Activated CD8-positive, alpha-beta memory T cell treated with anti-CD3 and anti-CD28 coated beads for 1 hour (primary cell): ENCODE results near the gene MEGF10.

Experiments
- DNase-seq, 2 donors: peaks; one replicate each; pipeline ENCODE4 v3.0.0-alpha.2; 2020; ENCODE audit warnings: low read depth in 1 of 2; ENCODE audit errors: extremely low read depth in 1 of 2

Gene MEGF10

DNA sequence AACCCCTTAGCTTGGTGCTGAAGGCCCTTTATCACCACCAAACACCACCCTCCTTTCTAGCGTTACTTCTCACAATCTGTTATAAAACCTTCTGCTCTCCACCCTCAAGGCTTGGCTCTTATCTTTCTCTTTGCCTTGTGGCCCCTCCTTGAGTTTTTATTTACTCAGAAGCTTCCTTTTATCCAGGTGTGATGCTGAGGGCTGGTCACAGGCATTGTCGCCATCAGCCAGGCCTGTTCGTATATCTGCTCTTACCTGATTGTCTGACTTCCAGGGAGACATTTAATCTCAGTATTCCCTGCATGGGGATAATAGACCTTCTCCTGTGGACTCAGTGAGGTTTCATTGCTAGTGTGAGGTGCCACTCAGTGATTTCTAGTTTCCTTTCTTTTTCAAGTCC, 34.2 kb downstream of the MEGF10 start:
- DNase-seq, result no peak

DNA sequence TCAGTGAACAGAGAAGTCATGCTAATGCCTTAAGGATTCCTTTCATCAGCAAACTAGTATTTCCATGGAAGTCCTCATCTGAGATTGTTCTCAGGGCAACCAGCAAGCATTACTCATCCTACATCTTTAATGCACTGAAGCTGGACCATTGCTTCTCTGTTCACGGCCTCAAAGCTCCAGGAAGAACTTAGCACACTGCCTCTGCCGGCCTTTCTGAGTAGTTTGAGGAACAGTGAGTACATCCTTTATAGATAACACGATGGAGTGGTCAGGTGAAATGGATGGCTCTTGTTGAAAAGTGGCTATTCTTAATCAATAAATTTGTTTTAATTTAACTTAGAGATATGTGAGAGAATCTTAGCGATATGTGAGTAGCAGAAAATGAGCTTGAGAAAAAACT, 35.8 kb downstream of the MEGF10 start:
- no peak for DNase-seq

DNA sequence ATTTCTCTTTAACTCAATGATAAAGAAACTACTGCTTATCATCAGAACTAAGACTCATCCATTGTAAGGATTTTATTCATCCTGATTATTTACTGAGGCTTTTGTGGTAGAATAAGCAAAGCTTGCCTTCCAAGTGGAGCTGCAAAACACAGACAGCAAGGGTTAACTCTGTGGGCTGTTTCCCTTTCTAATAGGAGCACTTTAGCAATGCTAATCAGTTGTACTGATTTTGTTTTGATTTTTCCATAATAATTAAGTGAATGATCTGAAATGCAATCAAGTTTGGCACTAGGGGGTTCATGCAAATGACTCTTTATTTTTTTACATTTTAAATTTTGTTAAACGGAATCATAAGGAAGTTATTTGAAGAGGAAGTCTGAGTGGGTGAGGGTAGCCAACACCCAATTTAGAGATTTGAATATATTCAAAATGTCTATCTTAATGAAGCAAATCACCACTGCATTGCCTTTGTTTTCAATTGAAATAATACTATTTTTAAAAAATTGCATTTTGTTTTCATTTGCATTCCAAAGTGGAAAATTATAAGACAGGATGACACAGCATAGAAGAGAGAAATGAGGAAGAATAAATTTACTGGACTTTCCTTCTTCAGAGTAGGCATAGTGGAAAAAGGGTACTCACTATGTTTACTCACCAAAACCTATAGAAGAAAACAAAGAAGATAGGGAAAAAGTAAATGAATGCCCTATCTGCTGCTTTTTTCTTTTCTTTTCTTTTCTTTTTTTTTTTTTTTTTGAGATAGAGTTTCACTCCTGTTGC, 36.6 kb downstream of the MEGF10 start:
- DNase-seq, result no peak

DNA sequence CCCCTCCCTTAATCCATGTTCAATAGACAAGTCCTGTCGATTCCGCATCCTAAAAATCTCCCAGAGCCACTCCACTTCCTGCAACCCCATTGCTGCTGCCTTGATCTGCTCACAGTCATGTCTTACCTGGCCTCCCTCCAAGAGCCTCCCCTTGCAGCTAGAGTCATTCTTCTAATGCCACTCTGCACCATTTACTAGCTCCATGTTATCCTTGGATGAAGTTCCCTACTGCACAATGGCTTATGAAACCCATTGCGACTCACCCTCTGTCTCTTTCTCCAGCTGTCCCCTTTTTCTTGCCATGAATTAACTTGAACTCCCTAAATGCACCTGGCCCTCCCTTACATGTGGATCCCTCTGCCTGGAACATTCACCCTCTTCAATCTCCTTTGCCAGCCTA, 39.5 kb downstream of the MEGF10 start:
- DNase-seq, result no peak

DNA sequence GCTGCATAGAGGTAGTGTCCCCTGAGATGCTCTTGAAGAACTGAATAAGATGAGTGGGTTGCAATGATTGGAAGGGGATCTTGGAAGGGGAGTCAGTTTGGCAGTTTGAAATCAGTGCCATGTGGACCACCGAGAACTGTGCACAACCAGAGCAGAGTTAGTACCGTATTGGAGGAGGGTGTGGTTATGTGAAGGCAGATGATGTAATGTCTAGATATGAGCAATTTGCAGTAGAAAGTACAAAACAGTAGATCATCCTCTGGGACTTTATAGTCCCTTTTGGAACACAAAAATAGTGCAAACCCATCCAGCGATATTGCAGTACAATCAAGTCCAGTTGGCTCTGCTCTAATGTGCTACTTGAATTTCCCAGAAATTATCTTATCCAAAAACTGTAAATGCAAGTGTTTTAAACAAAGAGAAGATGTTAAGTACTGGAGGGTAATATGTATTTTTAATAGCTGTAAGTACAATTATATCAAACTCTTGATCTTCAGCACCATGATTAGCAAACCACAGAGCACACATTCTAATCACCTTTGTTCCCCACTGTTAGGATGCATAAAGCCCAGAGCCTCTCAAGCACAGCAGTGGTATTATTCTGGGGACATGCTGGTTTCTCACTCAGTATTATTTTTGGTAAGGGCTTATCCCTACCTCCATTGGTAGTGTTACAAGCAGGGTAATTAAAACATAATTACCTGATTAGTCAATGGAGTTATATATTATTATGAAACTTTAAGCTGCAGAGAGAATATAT, 41.5 kb downstream of the MEGF10 start:
- DNase-seq, result no peak

DNA sequence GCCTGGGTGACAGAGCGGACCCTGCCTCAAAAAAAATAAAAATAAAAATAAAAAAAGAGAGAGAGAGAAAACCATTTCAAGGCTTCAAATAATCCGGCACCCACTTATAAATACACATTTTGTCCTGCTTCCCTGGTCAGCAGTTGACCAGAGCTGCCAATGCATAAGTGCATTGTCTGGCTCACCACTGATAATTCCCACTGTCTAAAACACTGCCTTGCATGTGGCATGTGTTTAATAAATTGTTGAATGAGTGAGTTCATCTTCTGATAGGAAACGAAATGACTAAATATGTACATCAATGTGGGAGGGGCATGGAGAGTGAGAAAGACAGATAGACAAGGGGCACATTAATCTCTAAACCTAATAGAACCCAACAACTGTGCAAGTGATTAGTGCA, 42.9 kb downstream of the MEGF10 start:
- DNase-seq, result no peak

DNA sequence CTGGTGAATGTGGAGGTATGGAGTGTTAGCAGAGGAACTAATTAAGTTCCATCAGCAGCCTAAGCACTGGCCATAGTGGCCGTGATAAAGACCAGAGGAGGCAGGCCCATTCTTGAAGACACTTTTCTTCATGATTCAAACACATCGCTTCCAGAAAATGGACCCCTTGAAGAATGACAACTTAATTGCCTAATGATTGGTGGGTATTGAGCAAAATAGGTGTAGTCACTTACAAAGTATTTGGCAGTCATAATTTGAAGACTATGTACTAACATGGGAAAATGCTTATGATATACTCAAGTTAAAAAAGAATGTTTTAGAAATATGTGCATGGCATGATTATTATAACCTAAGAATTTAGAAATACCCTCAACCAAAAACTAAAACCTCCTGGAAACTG, 44.8 kb downstream of the MEGF10 start:
- DNase-seq, result no peak

DNA sequence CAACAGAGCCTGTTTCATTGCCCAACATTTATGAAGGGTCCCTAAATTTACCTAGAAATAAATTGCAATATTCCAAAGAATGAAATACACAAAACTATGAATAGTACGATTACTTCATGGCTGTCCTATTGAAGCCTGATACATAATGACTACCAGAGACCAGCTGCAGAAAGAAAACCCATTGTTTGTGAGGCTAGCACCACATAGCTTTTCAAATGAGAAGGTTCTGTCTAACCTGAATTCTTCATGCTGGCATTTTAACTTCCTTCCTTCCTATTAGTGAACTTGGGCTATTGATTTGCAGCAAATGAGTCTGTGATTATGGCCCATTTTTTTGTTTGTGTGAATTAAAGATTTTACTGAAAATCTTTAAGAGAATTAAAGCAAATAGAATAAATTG, 47.3 kb downstream of the MEGF10 start:
- no peak for DNase-seq

DNA sequence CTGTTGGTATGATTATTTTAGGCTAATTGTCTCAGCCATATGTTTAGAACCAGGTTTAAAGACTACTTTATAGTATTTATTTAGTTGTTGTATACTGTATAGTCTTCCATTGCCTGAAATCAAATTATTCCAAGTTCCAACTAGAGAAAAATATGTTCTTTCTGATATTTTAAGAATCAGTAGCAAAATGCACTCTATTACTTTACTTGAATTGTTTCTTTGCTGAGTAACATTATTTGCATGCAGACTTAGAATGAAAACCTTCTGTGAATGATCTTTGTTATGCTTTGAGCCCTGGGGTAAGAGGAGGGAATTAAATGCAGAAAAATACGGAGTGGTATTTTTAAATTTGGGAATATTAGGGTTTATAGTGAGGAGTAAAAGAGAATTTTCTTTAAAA, 47.9 kb downstream of the MEGF10 start:
- no peak for DNase-seq

DNA sequence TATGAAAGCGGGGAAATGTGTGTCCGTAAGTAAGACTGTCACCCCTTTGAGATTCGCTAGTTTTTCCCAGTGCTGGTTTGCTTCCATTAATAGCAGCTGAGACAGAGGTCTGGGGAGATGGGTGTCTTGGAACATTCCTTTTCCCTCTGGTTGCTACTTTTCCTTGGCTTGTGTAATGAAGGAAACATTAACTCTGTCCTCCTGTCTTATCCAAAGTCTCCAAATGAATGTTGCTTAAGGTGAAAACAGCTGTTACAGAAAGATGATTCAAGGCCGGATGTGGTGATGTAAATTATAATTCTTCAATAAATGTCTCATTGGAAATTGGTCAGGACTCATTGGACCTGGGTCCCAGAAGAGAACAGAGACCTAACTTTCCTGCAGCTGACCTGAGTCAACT, 50.0 kb downstream of the MEGF10 start:
- no peak for DNase-seq

DNA sequence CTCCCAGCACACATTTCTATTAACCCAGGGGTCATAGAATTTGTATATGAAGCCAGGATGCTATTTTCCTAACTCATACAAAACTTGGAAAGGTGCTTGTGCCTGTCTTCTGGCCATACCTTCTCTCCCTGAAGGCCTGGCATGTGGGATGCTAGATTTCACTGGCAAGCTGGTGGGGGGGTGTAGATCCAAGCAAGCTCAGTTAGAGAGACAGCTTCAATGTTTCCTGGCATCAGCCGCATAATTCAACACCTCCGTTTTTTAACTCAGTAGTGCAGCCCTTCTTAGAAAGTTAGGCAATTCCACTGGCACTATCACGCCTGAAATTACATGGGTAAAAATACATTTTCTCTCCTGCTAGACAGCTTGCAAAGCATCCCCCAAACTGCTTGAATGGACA, 51.8 kb downstream of the MEGF10 start:
- DNase-seq, result no peak

DNA sequence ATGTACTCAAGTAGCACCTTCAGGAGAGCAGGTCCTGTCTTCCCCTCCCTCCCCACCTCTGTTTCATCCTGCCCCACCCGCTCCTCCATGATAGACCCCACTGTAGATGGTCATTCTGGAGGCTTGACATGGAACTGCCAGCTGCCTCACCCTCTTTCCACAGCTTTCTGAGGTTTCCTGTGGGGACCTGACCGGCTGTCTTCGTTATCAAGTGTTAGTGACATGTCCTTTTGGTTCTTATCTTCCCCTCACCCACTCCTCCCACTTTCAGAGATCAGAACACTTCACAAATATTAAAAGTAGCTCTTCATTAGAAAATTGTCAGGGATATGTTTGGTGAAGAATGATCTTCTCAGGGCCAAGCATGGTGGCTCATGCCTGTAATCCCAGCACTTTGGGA, 52.7 kb downstream of the MEGF10 start:
- no peak for DNase-seq

DNA sequence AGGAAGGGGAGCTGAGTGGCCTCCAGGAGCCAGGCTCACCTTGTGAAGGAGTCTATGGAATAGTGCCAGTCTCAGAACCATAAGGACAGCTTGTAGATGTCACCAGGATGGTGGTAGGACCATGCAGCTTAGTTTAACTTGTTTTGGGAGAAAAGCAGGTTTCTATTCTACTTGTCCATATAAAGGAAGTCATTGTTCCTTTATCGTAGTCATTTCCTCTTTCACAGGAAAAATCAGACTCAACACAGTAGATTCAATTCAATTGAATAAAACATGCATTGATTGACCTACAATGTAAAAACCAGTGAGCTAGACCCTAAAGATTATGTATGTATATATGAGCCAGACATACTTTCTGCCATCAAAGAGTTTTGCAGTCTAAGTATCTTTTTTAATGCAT, 53.3 kb downstream of the MEGF10 start:
- no peak for DNase-seq

DNA sequence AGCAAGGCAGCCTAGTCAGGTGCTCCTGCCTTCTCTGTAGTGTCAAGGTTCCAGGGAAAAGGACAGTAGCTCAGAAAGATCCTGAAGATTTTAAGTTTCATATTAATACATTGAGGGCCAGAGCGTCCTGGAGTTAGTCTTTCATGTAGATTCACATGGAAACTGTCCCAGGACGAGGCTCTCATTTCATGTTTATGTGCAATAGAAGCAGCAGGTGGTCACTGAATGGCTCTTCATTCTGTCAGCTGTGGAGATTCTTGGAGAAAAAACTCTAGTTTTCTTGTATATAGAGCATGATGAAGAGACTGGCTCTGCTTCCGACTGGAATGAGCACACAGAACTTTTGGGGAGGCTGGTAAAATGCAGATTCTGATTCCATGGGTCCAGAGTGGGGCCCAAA, 54.3 kb downstream of the MEGF10 start:
- no peak for DNase-seq

DNA sequence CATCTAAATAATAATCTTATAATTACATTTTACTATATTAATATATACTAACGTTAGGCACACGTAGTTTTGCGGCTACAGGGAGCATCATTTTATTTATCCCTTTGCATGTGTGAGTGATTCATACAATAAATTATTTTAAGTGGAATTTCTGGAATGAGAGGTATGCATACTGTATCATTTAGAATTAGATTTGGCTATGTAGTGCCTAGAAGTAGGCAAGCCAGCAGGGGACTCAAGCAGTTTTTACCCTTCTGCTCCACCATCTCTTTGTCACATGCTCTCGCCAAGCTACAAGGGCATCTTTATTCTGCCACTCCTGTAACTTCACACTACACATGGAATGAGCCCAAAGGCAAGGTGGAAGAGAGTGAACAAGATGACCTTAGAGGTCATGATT, 60.8 kb downstream of the MEGF10 start:
- no peak for DNase-seq

DNA sequence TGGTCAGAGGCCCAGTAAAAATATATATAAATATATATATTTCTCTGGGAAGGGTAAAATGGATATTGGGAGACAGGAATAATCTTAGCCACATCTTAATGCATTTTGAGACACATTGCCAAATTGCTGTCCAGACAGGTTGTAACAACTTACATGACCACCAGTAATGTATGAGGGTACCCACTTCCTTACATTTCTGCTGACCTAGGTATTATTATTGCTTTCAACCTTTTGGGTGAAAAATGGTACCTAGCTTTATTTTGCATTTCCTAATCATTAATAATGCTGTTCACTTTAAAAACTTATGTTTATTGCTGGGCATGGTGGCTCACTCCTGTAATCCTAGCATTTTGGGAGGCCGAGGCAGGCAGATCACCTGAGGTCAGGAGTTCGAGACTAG, 61.5 kb downstream of the MEGF10 start:
- no peak for DNase-seq

DNA sequence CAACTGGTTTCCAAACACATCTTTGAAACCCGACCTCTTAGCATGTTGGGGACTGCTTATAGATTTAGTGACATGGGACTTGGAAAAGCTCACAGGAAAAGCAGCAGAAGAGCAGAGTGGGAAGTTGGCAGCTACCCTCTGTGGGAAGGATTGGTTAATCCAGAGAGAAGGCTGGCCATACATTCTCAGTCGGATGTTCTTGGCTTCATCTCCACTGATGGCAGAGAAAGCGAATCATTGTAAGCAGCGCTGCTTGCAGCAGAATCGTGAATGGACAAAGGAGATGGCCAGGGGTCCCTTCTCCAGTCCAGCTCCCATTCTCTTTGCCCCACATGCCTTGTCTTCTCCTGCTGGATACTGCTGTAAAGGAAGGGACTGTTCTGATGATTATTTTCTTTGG, 62.7 kb downstream of the MEGF10 start:
- no peak for DNase-seq

DNA sequence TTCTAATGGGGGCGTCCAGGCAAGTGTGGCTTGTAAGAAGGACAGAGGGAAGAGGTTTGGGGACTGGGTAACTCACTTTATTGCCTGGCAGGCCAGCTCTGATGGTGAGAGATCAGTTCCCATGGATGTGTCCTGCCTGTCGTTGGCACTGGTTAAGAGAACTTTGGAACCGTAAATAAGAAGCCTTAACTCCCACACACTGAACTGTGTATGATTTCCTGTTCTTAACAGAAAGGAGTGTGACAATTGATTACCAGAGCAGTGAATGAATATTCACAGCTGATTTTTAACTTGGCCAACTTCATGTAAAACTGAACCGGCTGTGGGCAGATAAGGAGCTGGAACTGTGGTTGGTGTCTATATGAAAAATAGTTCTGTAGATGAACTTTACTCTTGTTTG, 63.2 kb downstream of the MEGF10 start:
- DNase-seq, result no peak

DNA sequence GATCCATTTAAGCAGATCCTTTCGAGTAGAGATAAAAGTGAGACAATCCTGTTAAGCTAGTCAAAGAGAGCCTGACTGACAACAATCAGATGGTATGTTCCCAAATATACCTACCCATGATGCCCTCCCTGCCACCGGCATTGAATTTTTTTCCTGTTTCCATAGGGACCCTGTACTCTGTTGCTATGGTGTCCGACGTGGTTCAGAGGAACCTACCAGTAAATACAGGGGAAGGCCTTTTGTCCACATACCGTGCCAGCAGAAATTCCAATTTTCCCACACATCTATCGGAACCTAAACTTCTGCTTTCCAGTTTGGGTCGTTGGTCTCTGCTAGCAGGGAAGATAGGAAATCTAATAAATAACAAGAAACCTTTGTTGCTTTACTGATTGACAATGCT, 64.7 kb downstream of the MEGF10 start:
- DNase-seq, result no peak

DNA sequence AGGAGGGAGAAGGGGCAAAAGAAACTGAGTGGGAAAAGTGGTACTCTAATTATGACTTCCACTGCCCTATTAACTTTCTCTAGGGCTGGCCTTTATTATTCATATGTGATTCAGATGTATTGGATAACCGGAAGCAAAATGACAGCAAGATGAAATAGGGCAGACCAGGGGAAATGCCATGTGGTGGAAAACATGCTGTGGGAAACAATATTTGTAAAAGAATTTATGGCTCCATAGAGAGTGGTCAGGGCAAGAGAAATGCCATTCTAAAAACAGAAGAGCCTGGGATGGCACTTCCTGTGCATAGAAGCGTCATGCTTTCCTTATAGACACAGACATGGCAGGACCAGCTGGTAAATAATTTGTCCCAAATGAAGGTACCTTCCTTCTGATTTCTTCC, 67.7 kb downstream of the MEGF10 start:
- no peak for DNase-seq

DNA sequence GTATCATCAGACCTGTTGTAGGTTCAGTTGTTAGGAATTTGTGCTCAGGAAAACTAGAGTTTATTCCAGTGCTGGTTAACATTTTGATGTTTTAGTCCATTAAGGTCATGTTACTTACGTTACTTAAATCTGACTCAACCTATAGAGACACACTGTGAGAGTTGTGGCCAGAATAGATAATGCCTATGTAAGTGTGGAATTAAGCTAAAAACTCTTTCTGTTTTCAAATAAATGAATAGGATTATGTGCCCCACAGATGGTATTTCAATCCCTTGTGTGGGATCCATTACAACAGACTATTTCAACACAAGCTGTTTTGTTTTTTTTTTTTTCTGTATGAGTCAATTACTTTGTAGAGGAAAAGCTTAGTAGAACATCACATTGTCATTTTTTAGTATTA, 68.1 kb downstream of the MEGF10 start:
- DNase-seq, result no peak

DNA sequence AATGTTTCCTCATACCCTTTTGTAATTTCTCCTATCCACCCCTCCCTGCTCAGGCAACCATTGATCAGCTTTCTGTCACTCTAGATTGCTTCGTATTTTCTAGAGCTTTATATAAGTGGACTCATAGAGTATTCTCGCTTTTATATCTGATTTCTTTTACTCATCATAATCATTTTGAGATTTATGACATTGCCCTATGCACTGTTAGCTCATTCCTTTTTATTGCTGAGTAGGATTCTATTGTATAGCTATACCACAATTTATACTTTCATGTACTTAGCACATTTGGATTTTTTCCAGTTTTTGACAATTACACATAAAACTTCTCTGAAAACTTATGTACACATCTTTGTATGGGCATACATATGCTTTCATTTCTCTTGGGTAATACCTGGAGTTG, 68.9 kb downstream of the MEGF10 start:
- DNase-seq, result no peak

DNA sequence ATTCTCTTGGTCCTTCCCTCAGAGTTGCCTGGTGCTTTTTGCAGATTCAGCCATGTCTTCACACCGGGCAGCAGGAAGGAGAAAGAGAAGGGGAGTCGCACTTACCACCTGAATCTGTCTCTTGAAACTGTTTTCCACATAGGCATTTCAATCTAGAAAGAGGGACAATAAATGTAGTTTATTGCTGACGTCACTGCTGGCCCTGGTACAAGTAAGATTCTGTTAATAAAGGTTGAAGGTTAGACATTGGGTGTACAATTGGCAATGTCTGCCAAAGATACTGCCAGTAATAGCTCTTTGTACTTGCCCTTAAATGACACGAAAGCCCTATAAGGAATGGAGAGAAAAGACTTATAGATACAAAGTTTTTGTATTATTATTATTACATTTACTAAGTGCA, 72.8 kb downstream of the MEGF10 start:
- DNase-seq, result no peak
